K562 (cell line): ENCODE results near the gene GNRHR. TPM values are rescaled to one million over a fixed set of nuclear protein-coding genes. Genes with fewer than 3 reads are reported as not detected.

Experiments used
- ETS2 ChIP-seq: IDR thresholded peaks from 2 replicates; pipeline ENCODE4 v1.6.1; 2016; ENCODE audit warnings: borderline replicate concordance, missing genetic modification characterization, mild to moderate bottlenecking, moderate library complexity, missing compliant biosample characterization; ENCODE audit not compliant: poor library complexity, severe bottlenecking
- ETV1 ChIP-seq: fragments of 450-650 bp; conservative IDR thresholded peaks from 2 replicates; pipeline ENCODE4 v1.6.1; 2016; ENCODE audit warnings: missing genetic modification characterization, control low read depth, low read depth, missing compliant biosample characterization
- FOXK2 ChIP-seq, 2 experiments: fragments of 450-650 bp; IDR thresholded peaks in 1 of 2; conservative IDR thresholded peaks in 1 of 2; 2 replicates each; pipeline ENCODE4 v1.6.1; 2016; ENCODE audit warnings: low read depth in 2 of 2, mild to moderate bottlenecking in 1 of 2
- FUS ChIP-seq: fragments of 200-400 bp; formaldehyde crosslinking; optimal IDR thresholded peaks from 2 replicates; pipeline ENCODE3; 2017; ENCODE audit warnings: low read depth, low read length
- PTRF ChIP-seq: fragments of 450-650 bp; IDR thresholded peaks from 2 replicates; pipeline ENCODE4 v1.6.1; 2016; ENCODE audit warnings: mild to moderate bottlenecking, missing genetic modification characterization, missing compliant biosample characterization
- RAD51 ChIP-seq: fragments of 450-650 bp; IDR thresholded peaks from 2 replicates; pipeline ENCODE4 v1.7.1; 2016; ENCODE audit warnings: low read depth, mild to moderate bottlenecking, borderline replicate concordance
- SMC3 ChIP-seq: conservative IDR thresholded peaks from 2 replicates; pipeline ENCODE4 v1.6.1; 2011; ENCODE audit warnings: low read depth, low read length, improper control_type of control experiment; ENCODE audit not compliant: insufficient read depth
- TAF7 ChIP-seq: fragments of 450-650 bp; IDR thresholded peaks from 2 replicates; pipeline ENCODE4 v1.6.1; 2016; ENCODE audit warnings: missing genetic modification characterization, missing compliant biosample characterization
- polyA plus RNA-seq, 8 experiments: library from polyadenylated mRNA; depleted of rRNA in 4 of 8; stranded (reverse) in 5 of 8; unstranded in 3 of 8; fragments of >200 nt; fragmentation: Nextera tagmentation in 2 of 8; fragmentation: Illumina TruSeq in 1 of 8; extraction: Ambion mirVana in 2 of 8; extraction: Trizol in 1 of 8; gene quantifications; 2 replicates each; pipeline versions ENCODE4 v1.2.1 to v1.2.3, GENCODE V29; 2011 to 2014; ENCODE audit warnings: inconsistent platforms in 1 of 8, missing spikeins in 1 of 8
- total RNA-seq, 7 experiments: library from RNA; depleted of rRNA in 6 of 7; stranded (reverse); fragments of >200 nt in 6 of 7; fragmentation: Illumina TruSeq in 2 of 7; extraction: Trizol in 2 of 7; gene quantifications; 2 replicates each; pipeline versions ENCODE4 v1.2.1 to v1.2.3, GENCODE V29; 2011 to 2021; ENCODE audit warnings: low replicate concordance in 1 of 7
- TF ChIP-seq, protein P1 (sequence below): fragments of 200-600 bp; sonication (generic); IDR thresholded peaks from one replicate; pipeline ENCODE4 v1.6.1; 2012; ENCODE audit warnings: mild to moderate bottlenecking, low read depth, low read length, inconsistent platforms
- TF ChIP-seq, protein P2 (sequence below): fragments of 200-800 bp; sonication (Bioruptor generic); IDR thresholded peaks from 2 replicates; pipeline ENCODE4 v1.6.1; 2017; ENCODE audit warnings: missing genetic modification characterization, missing compliant biosample characterization
- TF ChIP-seq, protein P3 (sequence below): IDR thresholded peaks from 3 replicates; pipeline ENCODE4 v1.6.1; 2011; ENCODE audit warnings: borderline replicate concordance, mild to moderate bottlenecking; ENCODE audit not compliant: insufficient read length, insufficient read depth

GNRHR gene
- total and polyA plus RNA-seq, 9 of the 15 experiments (the other 6 are each of a cell fraction or from before 2014, with no cell fraction given) = 0.06 to 0.13 TPM; not detected in 7

DNA sequence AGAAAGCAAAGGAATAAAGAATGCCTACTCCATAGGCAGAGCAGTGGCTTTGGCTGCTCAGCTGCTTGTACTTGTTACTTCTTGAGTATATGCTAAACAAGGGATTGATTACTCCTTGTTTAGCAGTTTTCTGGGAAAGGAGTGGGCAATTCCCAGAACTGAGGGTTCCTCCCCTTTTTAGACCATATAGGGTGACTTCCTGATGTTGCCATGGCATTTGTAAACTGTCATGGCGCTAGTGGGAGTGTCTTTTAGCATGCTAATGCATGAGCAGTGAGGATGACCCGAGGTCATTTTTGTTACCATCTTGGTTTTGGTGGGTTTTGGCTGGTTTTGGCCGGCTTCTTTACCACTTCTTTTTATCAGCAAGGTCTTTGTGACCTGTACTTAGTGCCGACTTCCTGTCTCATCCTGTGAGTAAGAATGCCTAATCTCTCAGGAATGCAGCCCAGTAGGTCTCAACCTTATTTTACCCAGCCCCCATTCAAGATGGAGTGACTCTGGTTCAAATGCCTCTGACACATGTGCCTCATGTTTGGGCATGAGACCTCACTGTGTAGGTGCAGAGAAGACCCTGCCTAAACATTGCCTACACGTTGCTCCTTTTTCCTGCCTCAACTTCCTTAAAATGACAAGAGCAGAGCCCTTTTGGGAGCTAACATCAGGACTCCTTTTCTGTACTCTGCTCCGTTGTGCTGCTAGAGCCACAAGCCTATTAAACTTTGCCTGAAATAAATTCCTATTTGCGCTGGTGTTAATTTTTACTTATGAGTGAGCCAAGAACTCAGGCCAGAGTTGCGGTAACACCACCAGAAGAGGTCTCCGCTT lies 32.2 kb downstream of the GNRHR start (continued):
- TF ChIP-seq, protein P1, sequence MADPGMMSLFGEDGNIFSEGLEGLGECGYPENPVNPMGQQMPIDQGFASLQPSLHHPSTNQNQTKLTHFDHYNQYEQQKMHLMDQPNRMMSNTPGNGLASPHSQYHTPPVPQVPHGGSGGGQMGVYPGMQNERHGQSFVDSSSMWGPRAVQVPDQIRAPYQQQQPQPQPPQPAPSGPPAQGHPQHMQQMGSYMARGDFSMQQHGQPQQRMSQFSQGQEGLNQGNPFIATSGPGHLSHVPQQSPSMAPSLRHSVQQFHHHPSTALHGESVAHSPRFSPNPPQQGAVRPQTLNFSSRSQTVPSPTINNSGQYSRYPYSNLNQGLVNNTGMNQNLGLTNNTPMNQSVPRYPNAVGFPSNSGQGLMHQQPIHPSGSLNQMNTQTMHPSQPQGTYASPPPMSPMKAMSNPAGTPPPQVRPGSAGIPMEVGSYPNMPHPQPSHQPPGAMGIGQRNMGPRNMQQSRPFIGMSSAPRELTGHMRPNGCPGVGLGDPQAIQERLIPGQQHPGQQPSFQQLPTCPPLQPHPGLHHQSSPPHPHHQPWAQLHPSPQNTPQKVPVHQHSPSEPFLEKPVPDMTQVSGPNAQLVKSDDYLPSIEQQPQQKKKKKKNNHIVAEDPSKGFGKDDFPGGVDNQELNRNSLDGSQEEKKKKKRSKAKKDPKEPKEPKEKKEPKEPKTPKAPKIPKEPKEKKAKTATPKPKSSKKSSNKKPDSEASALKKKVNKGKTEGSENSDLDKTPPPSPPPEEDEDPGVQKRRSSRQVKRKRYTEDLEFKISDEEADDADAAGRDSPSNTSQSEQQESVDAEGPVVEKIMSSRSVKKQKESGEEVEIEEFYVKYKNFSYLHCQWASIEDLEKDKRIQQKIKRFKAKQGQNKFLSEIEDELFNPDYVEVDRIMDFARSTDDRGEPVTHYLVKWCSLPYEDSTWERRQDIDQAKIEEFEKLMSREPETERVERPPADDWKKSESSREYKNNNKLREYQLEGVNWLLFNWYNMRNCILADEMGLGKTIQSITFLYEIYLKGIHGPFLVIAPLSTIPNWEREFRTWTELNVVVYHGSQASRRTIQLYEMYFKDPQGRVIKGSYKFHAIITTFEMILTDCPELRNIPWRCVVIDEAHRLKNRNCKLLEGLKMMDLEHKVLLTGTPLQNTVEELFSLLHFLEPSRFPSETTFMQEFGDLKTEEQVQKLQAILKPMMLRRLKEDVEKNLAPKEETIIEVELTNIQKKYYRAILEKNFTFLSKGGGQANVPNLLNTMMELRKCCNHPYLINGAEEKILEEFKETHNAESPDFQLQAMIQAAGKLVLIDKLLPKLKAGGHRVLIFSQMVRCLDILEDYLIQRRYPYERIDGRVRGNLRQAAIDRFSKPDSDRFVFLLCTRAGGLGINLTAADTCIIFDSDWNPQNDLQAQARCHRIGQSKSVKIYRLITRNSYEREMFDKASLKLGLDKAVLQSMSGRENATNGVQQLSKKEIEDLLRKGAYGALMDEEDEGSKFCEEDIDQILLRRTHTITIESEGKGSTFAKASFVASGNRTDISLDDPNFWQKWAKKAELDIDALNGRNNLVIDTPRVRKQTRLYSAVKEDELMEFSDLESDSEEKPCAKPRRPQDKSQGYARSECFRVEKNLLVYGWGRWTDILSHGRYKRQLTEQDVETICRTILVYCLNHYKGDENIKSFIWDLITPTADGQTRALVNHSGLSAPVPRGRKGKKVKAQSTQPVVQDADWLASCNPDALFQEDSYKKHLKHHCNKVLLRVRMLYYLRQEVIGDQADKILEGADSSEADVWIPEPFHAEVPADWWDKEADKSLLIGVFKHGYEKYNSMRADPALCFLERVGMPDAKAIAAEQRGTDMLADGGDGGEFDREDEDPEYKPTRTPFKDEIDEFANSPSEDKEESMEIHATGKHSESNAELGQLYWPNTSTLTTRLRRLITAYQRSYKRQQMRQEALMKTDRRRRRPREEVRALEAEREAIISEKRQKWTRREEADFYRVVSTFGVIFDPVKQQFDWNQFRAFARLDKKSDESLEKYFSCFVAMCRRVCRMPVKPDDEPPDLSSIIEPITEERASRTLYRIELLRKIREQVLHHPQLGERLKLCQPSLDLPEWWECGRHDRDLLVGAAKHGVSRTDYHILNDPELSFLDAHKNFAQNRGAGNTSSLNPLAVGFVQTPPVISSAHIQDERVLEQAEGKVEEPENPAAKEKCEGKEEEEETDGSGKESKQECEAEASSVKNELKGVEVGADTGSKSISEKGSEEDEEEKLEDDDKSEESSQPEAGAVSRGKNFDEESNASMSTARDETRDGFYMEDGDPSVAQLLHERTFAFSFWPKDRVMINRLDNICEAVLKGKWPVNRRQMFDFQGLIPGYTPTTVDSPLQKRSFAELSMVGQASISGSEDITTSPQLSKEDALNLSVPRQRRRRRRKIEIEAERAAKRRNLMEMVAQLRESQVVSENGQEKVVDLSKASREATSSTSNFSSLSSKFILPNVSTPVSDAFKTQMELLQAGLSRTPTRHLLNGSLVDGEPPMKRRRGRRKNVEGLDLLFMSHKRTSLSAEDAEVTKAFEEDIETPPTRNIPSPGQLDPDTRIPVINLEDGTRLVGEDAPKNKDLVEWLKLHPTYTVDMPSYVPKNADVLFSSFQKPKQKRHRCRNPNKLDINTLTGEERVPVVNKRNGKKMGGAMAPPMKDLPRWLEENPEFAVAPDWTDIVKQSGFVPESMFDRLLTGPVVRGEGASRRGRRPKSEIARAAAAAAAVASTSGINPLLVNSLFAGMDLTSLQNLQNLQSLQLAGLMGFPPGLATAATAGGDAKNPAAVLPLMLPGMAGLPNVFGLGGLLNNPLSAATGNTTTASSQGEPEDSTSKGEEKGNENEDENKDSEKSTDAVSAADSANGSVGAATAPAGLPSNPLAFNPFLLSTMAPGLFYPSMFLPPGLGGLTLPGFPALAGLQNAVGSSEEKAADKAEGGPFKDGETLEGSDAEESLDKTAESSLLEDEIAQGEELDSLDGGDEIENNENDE = no peak
- TF ChIP-seq PTRF (tag) (peak; percentile 100), TAF7 (tag) (peak; percentile 100), FUS (no peak), ETV1 (peak; percentile 100), SMC3 (no peak), ETS2 (tag) (peak; percentile 99), RAD51 (peak; percentile 18; the same call in 1 of the 2 replicates), FOXK2 (conservative IDR thresholded peaks at IDR 0.05 in 1 of 2, IDR thresholded peaks at IDR 0.05 in 1 of 2; ENCODE audit: low read depth in 2 of 2) (peak; percentile 89 to 95)
- TF ChIP-seq, protein P2, sequence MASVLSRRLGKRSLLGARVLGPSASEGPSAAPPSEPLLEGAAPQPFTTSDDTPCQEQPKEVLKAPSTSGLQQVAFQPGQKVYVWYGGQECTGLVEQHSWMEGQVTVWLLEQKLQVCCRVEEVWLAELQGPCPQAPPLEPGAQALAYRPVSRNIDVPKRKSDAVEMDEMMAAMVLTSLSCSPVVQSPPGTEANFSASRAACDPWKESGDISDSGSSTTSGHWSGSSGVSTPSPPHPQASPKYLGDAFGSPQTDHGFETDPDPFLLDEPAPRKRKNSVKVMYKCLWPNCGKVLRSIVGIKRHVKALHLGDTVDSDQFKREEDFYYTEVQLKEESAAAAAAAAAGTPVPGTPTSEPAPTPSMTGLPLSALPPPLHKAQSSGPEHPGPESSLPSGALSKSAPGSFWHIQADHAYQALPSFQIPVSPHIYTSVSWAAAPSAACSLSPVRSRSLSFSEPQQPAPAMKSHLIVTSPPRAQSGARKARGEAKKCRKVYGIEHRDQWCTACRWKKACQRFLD (CRISPR knock-in tag) = peak; percentile 100
- TF ChIP-seq, protein P3, sequence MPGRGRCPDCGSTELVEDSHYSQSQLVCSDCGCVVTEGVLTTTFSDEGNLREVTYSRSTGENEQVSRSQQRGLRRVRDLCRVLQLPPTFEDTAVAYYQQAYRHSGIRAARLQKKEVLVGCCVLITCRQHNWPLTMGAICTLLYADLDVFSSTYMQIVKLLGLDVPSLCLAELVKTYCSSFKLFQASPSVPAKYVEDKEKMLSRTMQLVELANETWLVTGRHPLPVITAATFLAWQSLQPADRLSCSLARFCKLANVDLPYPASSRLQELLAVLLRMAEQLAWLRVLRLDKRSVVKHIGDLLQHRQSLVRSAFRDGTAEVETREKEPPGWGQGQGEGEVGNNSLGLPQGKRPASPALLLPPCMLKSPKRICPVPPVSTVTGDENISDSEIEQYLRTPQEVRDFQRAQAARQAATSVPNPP = no peak
